Transverse colon (tissue), 4 donors: ENCODE measurements around the gene PACS1.

Experiments used
- CTCF ChIP-seq, 5 experiments: fragments of 200-600 bp in 3 of 5; fragments of 450-650 bp in 2 of 5; sonication (generic) in 3 of 5; IDR thresholded peaks; 1 replicate in 2 of 5; 2 replicates in 3 of 5; pipeline ENCODE4 v1.5.1; 2016 to 2017; ENCODE audit warnings: antibody characterized with exemption in 5 of 5, inconsistent platforms in 3 of 5, mild to moderate bottlenecking in 2 of 5, moderate library complexity in 1 of 5
- EP300 ChIP-seq: sonication (generic); formaldehyde crosslinking; IDR thresholded peaks from one replicate; pipeline ENCODE4 v1.6.1; 2017; ENCODE audit warnings: antibody characterized with exemption, low read depth
- POLR2A ChIP-seq: fragments of 450-650 bp; IDR thresholded peaks from one replicate; pipeline ENCODE4 v1.6.1; 2016; ENCODE audit warnings: antibody characterized with exemption, mild to moderate bottlenecking, moderate library complexity
- POLR2AphosphoS5 ChIP-seq, 3 donors: sonication (generic); formaldehyde crosslinking; IDR thresholded peaks; one replicate each; pipeline ENCODE4 v1.6.1; 2016; ENCODE audit warnings: antibody characterized with exemption in 3 of 3

- no peak for TF ChIP-seq POLR2AphosphoS5 (IDR thresholded peaks at IDR 0.05)
- TF ChIP-seq CTCF (IDR thresholded peaks at IDR 0.05), result no peak
- TF ChIP-seq POLR2A, result no peak
- no peak for TF ChIP-seq EP300
Observed at GRCh38 chr11:66194391-66194790, 124.3 kb downstream of the PACS1 start.
